HL-60 (cell line): ENCODE results near the gene ASB13.

Experiments used
- DNase-seq, 2 experiments: peaks; one replicate each; pipeline ENCODE4 v3.0.0-alpha.2; 2010 to 2020; ENCODE audit warnings: low read depth in 1 of 2, low spot score in 1 of 2
- H3K27ac ChIP-seq: fragments of 250-450 bp; sonication (Bioruptor Pico); replicated peaks from 2 replicates; pipeline ENCODE4 v1.5.1; 2020; ENCODE audit warnings: mild to moderate bottlenecking, moderate library complexity
- H3K27me3 ChIP-seq: fragments of 250-450 bp; sonication (Bioruptor Pico); 2 replicates; pipeline ENCODE4 v1.5.1; 2021; ENCODE audit warnings: mild to moderate bottlenecking, moderate library complexity; ENCODE audit not compliant: insufficient read depth, poor library complexity, severe bottlenecking
- H3K4me3 ChIP-seq: replicated peaks from 2 replicates; pipeline ENCODE4 v1.5.1; 2011; ENCODE audit warnings: mild to moderate bottlenecking, control low read depth, low read length; ENCODE audit not compliant: insufficient read depth
- CTCF ChIP-seq: IDR thresholded peaks from one replicate; pipeline ENCODE4 v1.5.1; 2011; ENCODE audit warnings: low read length, control low read depth, inconsistent platforms; ENCODE audit not compliant: insufficient read depth
- GABPA ChIP-seq: IDR thresholded peaks from 2 replicates; pipeline ENCODE4 v1.6.1; 2012; ENCODE audit warnings: low read depth
- POLR2AphosphoS5 ChIP-seq: IDR thresholded peaks from 2 replicates; pipeline ENCODE4 v1.6.1; 2012; ENCODE audit warnings: low read depth
- REST ChIP-seq: IDR thresholded peaks from 2 replicates; pipeline ENCODE4 v1.6.1; 2012; ENCODE audit warnings: low read depth; ENCODE audit not compliant: insufficient replicate concordance
- SPI1 ChIP-seq: IDR thresholded peaks from 2 replicates; pipeline ENCODE4 v1.6.1; 2012; ENCODE audit warnings: low read depth, mild to moderate bottlenecking, borderline replicate concordance

The ASB13 gene

GRCh38 chr10:5604236-5604925 is 62.0 kb downstream of the ASB13 start:
- TF ChIP-seq REST (no peak), CTCF (no peak), POLR2AphosphoS5 (no peak), GABPA (no peak), SPI1 (no peak)
- no peak for DNase-seq

GRCh38 chr10:5603848-5604170 is 62.6 kb downstream of the ASB13 start:
- DNase-seq, result no peak
- no peaks in the 10 kb centered on the region for H3K27me3 ChIP-seq
- no peak overlapping the region for H3K4me3 ChIP-seq
- TF ChIP-seq POLR2AphosphoS5, result no peak
- TF ChIP-seq REST, result no peak
- no peak for TF ChIP-seq CTCF
- no peak for TF ChIP-seq SPI1
- TF ChIP-seq GABPA, result no peak
- H3K27ac ChIP-seq, result no peak overlapping the region

More at GRCh38 chr10:5604236-5604925, 62.0 kb downstream of the ASB13 start:
- Histone ChIP-seq H3K27me3 (no peaks in the 10 kb centered on the region), H3K27ac (no peak overlapping the region), H3K4me3 (no peak overlapping the region)

- TF ChIP-seq SPI1, result no peak
- TF ChIP-seq GABPA, result no peak
- TF ChIP-seq REST, result no peak
- TF ChIP-seq POLR2AphosphoS5, result no peak
- TF ChIP-seq CTCF, result no peak
- no peak overlapping the region for H3K4me3 ChIP-seq
- DNase-seq, result no peak
- H3K27me3 ChIP-seq, result no peaks in the 10 kb centered on the region
- no peak overlapping the region for H3K27ac ChIP-seq
These were observed 63.1 kb downstream of the ASB13 start for GRCh38 chr10:5603091-5603847.
